NCI-H2196 (cell line): ENCODE data around the gene ELMOD2.
"Not testable (repeated sequence)": the region's sequence is repeated elsewhere in the genome, so short reads cannot be mapped to it uniquely, and the experiment has no call there.

ENCODE experiments used
- DNase-seq: peaks from one replicate; lab custom pipeline; 2025; ENCODE audit not compliant: unreplicated experiment; lab: John Stamatoyannopoulos, UW

Gene ELMOD2, protein sequence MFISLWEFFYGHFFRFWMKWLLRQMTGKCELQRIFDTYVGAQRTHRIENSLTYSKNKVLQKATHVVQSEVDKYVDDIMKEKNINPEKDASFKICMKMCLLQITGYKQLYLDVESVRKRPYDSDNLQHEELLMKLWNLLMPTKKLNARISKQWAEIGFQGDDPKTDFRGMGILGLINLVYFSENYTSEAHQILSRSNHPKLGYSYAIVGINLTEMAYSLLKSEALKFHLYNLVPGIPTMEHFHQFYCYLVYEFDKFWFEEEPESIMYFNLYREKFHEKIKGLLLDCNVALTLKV

DNA sequence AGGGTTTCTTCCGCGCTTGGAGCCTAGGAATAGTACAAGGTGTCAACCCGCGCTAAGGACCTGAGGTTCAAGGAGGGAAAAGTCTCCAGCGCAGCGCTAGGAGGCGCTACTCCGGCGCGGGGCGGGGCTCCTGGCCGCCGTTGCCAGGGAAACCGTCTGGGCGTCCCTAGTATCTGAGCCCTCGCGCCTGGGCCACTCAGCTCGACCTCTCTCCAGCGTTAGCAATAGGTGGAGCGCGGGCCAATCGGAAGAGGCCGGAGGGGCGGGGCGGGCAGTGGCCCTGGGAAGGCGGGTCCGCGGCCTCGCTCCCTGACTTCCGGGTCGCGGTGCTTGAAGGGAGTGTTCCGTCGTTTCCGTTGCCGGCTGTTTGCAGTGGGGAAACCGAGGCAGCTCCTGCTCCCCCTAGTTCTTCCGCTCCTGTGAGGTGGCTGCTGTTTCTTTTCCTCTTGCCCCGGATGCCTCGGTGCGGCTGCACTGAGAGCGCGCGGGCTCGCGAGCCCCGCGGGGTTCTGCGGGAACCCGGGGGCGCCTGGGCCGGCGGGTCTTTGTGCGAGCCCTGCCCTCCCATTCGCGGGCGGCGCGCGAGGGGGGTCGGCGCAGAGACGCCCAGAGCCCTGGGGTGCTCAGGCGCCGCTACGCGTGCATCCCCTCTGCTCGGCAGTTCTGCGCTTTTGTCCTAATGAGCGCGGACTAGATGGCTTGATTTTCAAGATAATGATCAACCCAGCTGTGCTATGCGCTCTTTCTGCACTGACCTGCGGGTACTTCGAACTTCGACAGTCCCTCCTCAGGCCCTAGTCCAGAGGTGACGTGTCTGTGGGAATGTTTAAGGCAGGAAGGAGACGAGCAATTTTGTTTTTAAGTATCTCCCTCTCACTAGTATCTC lies at the start of gene ELMOD2:
Gene ELMOD2, plus strand, starts transcription at position 312 of the 886 bp plus-strand sequence. CDS start 1,261 bp downstream, outside the sequence.
- DNase-seq, result peak; percentile 90

DNA sequence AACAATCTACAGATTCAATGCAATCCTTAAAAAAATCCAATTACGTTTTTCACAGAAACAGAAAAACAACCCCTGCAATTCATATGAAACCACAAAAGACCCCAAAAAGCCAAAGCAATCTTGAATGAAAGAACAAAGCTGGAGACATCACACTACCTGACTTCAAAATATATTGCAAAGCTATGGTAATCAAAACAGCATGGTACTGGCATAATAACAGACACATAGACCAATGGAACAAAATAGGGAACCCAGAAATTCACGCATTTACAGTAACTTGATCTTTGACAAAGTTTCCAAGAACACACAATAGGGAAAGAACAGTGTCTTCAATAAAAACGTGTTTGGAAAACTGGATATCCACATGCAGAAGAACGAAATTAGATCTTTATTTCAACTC lies 40.5 kb upstream of the ELMOD2 start:
- no peak for DNase-seq

DNA sequence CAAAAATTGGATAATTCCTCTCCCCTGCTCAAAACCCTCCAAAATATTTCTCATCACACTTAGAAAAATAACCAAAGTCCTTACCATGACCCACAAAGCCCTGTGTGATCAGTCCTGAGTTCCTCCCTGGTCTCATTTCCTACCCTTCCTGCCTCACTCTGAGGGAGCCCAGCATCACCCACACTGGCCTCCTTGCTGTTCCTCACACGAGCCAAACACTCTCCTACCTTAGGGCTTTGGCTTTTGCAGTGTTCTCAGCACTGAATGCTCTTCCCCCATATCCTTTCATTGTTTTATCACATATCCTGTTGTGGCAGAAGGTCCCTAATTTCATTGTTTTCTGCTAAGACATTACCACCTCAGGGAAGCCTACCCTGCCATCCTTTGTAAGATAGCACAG lies 38.0 kb upstream of the ELMOD2 start:
- no peak for DNase-seq

DNA sequence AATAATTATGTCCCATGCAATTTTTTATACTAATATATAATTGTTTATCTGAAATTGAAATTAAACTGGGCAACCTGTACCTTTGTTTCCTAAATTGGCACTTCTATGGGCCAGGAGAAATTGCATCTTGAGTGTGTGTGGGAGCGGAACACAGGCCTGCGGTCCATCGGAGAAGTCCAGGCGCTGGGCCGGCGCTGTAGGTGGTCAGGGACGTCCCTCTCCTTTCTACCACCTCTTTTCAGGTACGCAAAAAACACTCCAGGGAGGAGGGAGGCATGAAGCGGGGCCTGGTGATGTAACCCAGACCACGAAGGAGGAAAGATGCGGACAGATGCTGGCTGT lies 26.6 kb upstream of the ELMOD2 start:
- no peak for DNase-seq

DNA sequence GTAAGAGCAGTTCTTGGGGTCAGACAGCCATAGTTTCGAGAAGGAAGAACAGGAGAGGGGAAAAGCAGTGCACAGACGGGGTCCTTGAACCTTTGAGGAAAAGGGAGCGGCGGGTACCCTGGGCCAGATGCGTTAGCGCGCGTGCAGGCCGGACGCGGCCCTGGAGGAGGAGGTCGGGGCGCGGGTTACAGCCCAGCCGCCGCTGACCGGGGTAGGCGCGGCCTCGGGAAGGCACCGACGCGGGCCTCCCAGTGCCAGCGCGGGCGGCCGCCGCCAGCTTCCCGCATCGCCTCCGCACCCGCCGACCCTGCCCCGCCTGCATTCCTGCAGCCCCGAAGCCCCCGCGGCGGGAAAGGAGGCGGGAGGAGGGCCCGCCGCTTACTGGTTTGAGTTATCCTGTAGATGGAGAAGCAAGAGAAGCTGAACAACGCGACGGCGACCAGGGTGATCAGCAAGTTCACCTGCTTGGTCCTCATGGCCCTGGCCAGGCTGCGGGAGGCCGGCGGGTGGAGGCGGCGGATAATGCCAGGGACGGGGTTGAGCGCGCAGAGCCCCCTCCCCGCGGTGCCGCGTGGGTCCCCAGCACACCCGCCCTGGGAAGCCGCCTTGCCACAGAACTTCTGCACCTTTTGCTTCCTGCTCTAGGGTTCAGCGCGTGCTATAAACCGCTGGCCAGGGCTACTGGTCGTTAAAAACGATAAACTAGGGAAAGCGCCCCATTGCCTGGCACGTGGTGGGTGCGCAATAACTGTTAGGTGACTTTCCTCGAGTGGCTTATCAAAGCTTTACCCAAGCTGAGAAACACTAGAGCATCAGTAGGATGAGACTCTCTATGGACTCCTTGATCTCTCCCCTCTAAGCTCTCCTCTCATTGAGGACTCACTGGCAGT lies 26.0 kb upstream of the ELMOD2 start, which contains the start of gene MGAT4D:
Gene MGAT4D, minus strand, starts transcription at position 547 of the 890 bp plus-strand sequence. Its CDS starts 71 bp downstream, at position 476.
- no peak for DNase-seq

DNA sequence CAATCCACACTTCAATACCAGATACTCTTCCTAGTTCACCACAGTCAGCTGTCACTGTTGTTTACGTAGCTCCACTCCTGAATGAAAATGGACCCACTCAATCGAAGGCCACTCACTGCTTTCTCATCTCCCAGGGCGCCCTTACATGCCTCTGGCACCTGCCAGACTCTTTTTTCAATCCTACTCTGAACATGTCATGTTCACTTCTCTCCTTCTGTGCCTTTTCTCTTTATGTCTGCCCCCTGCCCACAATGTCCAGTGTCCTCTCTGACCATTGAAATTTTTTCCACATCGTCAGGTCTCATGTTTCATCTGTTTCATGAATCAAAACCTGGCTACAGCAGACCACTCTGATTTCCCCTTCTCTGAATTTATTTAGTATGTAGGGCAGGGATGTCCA lies 24.6 kb upstream of the ELMOD2 start:
- no peak for DNase-seq

DNA sequence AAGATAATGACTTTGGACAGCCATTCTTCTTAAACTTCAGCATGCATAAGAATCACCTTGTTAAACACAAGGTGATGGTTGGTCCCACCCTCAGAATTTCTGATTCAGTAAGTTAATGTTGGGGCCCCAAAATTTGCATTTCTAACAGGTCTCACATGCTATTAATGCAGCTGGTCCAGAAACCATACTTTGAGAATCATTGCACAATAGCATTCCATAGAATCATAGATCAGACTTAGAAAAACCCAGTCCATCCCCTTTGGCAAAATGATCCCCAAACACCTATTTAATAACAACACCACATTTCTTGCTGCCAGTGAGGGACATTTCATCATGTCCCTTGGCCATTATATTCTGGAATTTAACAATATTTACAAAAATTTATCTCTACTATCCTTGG lies 19.7 kb upstream of the ELMOD2 start:
- no peak for DNase-seq

DNA sequence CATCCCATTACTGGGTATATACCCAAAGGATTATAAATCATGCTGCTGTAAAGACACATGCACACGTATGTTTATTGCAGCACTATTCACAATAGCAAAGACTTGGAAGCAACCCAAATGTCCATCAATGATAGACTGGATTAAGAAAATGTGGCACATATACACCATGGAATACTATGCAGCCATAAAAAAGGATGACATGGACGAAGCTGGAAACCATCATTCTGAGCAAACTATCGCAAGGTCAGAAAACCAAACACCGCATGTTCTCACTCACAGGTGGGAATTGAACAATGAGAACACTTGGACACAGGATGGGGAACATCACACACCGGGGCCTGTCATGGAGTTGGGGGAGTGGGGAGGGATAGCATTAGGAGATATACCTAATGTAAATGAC lies 10.2 kb upstream of the ELMOD2 start:
- not testable (repeated sequence) for DNase-seq

DNA sequence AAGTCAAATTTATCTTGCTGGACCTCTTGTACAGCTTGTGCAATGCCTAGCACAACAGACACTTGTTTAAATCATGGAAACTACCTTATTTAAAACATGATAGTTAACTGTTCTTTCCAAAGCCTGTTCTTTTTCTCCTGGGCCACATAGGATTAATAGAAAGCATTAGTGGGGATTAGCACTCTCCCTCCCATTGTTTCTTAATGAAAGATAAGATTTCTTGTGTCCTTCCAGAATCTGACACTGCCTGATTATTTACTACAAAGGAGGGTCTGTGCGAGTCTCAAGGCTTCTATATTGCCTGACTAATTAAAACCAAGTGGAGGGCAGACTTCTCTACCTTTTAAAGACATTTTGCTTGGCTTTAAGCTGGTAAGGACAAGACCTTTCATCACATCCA lies 8.5 kb upstream of the ELMOD2 start:
- DNase-seq, result no peak

DNA sequence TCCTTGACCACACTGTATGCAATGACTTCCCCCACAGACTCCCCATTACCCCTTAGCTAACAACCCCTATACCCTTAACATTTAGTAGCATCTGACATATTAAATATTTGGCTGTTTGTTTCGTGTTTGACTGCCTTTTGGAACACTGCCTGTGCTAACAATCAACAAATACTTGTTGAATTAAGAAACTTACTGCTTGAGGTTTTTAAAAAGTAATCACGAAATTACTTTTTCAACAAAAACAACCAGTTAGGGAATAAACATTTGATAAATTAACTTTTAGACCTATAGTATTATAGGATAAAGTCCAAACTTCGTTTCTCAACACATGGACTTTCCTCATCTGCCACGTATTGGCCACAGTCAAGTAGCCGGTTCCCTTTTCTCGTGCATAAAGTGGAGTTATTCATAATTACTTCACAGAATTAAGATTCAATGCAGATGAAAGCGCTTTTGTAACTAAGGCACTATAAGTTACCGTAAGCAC lies 555 bp upstream of the ELMOD2 start:
- DNase-seq, result no peak

DNA sequence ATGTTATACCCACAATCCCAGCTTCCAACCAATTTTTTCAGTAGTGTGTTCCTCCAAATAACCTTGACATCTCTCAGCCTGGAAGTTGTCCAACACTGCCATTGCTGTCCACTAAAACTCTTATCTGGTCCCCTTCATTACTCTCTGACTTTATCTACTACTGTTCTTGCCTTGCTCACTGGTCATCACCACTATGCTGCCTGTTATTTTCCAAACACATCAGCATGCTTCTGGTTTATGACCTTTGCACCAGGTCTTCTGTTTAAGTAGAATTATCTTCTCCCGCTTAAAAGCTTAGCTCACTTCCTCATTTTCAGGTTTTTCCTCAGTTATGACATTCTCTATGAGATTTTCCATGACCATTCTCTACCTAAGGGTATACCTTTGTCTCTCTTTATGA lies 5.5 kb downstream of the ELMOD2 start:
- no peak for DNase-seq

DNA sequence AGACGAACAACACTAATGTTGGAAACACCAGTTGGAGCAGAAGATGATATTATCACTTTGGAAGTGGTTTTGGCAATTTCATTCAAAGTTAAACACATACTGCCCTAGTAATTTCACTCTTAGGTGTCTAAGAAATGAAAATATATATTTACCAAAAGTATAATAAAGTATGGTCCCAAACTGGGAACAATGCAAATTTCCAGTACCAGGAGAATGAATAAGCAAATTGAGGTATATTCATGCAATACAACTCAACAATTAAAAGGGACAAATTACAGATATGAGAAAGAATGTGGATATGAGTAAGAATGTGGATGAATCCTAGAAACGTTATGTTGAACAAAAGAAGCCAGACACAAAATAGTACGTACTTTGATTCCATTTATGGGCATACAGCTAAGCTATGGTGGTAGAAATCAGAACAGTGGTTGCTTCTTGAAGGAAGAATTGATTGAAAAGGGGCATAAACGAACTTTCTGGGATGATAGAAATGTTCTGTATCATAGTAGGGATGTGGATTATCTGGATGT lies 10.0 kb downstream of the ELMOD2 start:
- DNase-seq, result no peak

DNA sequence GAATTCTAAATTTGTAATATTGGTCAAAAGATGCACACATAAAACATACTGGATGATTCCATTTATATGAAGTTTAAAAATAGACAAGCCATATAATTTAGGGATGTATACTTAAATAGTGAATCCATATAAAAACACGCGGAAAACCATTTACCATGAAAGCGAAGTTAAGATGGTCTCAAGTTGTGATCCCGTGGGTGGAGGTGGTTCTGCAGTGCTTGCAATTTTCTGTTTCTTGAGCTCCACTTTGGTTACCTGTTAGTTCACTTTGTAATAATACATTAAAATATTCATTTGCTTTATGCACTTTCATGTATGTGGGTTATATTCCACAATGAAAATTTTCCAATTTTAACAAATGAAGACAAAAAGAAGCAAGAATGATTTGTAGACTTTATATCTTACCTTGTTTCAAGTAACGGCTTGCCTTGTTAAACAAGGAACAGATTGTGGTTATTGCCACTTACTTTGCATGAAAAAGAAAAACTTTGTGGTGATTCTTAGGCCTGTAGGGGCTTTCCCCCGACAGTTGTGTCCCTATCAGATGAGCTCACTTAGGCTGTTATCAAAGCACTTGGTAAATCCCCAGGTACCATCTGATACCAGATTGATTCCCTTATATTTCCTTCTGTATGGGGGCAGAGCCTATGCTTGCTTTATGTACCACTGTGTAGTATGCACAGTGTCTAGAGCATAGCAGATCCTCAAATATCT lies 32.6 kb downstream of the ELMOD2 start:
- no peak for DNase-seq

DNA sequence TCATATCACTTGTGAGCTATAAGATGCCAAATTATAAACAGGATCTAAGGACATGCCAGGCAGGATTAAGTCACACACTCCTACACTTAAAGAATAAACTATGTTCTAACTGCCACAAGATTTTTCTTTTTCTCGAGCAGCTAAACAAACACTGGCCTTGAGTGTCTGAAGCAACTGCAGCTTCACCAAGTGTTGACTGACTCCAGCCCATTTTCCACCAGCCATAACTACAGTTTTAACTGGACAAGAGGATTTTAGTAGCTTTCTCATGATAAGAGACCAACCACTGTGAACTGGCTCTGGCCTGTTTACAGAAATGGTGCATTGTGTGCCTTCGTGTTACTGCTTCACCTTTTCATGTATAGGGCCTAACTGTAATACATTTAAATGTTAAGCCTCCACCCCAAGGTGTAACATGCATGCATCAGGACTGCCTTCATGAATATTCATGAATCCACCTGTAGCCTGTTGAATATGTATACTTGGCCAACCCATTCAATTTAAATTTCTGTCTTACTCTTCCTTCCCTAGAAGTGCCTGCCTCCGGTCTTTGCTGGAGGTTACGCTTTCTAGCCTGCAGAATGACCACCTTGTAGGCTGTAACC lies 34.0 kb downstream of the ELMOD2 start:
- no peak for DNase-seq

DNA sequence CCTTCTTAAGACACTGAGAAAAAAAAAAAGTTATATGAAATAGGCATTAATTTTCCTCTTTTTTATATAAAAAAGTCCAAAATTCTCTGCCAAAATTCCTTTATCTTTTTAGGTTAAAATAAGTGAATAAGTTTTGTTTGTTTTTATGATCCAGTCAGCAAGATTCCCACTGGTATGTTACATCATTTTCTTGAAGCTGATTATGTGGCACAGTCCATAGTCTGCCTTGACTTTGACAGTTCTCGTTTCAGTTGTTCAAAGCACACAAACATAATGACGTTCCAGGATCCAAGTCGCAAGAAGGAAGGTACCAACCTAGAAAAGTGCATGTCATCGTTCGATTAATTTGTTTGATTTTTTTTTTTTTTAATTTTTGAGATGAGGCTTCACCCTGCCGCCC lies 35.7 kb downstream of the ELMOD2 start:
- DNase-seq, result no peak

DNA sequence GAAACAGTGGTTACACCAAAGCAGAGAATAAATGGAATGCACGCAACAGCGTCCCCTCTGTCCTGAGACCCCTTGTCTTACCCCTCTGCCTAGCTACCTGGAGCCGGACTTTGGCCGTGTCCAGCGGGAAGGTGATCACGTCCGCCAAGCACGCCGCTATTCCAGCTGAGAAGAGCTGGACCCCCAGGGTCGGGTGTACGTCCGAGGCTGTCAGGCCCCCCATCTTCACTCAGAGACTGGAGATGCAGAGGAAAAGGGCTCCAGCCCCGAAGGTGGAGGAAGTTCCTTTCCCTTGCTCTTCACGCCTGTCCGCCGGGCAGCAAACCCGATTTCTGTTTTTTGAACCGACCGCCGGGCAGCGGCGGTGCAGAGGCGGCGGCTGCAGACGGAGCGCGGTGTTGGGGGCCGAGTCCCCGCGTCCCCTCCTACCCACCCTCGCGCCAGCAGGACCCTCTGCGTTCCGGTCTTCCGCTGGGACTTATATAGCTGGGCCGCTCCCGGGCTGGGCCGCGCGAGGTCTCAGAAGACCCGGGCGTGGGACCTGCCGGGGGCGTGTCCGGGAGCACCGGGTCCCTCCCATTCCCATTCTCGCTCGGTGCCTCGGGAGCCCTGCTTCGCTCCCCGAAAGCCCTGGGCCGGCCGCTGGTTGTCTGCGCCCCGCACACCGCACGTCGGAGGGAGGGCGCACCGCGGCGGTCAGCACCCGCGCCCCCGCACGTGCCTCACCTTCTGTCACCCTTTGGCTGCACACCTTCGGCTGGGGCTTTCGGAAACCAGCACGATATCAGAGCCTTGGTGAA lies 44.7 kb downstream of the ELMOD2 start, which contains the start of gene UCP1:
Gene UCP1, minus strand, starts transcription at position 455 of the 800 bp plus-strand sequence. Its CDS starts 232 bp downstream, at position 223.
- DNase-seq, result no peak

DNA sequence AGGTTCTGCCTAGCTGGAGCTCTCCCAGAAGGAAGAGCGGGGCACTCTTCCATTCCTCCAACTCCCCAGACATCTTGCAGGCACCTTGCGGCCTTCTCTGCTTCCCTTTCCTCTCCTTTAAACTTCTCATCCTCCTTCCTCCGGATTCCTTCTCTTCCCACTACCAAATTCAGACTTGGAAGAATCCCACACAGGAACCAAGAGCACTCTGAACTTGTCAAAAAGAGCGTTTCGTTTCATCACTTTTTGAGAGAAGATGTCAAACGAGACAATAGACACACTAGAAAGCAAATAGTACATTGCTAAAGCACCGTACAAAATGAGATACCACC lies 45.3 kb downstream of the ELMOD2 start:
- no peak for DNase-seq

DNA sequence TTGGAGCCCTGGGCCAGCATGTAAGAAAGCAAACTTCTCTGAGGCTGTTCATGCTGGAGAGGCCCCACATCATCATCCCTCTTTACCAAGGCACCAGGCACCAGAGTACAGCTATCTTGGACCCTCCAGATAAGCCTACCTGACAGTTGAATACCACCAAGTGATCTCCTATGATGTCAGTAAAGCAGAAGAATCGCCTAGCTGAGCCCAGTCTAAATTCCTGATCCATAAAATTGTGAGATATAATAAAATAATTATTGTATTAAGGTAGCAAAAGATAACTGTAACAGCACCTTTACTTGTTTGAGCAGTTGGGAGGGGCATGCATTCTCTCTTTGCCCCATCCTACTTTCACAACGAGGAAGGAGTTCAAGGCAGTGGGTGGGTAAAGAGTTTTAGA lies 47.7 kb downstream of the ELMOD2 start:
- DNase-seq, result no peak

DNA sequence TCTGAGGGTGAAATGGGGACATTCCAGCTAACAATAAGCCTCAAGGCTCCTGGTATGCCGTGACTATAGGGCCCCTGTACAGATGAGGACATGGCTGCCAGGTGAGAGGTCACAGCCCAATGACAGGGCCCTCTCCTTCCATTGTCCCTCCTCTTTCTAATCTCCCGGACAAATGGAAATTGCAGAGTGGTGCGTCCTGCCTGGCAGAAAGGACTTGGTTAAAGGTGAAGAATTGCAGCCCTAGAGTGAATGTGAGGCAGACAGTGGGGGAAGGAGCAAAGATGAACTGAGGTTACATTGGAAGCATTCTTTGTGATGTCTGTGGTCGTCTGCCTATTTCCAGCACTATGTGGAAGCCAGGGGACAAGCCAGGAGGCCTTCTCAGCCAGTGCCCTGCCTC lies 51.5 kb downstream of the ELMOD2 start:
- DNase-seq, result no peak
